Superior temporal gyrus (tissue), 1 donor: ENCODE results near the gene SP2.

Experiments used
- DNase-seq: peaks from one replicate; pipeline ENCODE4 v3.0.0-alpha.2; 2016; ENCODE audit errors: extremely low spot score

Gene SP2

DNA sequence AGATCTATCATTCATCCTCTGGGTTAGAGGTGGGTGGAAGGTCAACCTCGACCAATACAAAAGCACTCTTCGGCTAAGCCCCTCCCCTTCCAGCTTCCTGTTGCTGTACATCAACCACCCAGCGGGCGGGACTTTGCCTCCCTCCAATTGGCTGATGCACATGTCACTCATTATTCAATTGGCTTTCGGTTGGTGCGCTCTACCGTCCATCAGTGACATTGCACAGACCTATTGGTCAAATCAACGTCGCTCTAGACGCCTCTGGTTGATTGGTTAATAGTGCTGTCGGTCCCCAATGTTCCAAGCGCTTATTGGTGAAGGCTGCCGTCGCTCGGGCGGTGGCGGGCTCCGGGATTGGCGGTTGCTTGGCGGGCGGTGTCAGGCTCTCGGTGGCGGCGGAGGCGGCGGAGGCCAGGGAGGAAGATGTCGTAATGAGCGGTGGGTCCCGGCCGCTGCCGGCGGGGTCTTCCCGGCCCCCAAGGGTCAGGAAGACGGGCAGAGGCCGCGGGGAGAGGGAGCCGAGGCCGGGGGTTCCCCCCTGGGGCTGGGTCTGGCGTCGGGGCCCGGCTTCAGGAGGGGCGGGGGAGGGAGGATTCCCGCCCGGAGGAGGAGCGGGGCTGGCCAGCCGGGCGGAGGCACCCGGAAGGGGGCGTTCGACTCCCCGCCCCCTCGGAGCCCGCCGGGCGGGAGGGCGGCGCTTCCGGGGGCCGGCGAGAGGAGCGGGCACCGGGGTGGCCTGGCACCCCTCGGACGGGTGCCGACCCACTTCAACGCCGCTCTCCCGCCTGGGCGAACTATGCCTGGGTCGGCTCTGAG lies at the start of gene SP2:
Gene SP2 (plus strand): TSS at position 381 of the 816 bp plus-strand sequence. CDS start 51 bp downstream, at position 432.
- peak; percentile 100 for DNase-seq

- DNase-seq, result no peak
These were observed 49.2 kb upstream of the SP2 start for GRCh38 chr17:47846716-47847340.

GRCh38 chr17:47847341-47848197 lies 48.5 kb upstream of the SP2 start:
- no peak for DNase-seq

- DNase-seq, result no peak
These were observed 47.9 kb upstream of the SP2 start for GRCh38 chr17:47848198-47848513.

DNA sequence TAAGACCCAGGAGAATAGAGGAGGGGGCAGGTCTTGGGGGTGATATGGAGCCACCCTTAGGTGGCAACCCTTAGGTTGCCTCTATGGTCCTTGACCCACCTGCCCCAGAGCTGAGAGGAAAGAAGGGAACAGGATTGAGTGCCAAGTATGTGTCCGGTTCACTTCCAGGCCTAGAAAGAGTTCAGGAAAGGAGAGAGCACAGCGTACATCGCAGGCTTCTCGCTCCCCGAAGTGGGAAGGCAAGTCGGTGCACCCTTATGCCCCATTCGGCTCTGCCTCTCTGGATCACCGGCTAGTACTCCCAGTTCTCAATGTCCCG lies 45.7 kb upstream of the SP2 start:
- DNase-seq, result no peak

DNA sequence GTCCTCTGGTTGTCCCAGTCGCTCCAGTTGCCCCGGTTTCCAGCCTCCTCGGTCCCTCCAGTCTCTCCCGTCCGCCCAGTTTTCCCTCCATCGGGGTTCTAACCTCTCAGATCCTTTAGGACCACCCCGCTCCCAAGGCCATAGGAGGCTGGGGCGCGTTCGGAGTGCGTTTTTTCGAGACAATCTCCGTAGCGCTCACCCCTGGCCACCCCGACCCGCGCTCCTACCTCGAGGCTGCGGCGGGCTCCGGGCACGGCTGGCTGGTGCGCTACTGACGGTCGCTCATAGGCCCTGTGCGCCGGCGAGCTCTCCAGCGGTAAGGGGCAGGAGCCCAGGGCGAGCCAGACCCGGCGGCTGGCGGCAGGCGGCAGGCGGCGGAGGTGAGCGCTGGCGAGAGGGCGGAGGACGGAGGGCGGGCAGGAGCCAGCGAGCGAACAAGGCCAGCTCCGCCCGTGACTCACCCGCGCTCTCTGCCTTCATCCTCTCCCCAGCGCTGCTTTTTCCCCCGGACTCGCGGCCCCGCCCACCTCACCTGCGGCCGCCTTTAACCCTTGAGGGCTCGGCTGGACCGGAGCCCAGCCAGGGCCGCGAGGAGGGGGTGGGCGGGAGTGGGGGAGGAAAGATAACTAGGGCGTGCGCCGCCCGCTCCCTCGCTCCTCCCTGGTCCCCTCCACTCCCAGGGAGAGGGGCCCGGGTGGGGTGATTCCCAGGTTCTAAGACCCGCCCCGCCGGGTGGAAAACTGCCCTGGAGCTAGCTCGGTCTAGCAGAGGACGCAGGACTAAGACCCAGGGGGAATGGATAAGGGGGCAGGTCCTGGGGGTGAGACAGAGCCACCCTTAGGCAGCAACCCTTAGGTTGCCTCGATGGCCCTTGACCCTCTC lies 45.1 kb upstream of the SP2 start, which contains the start of gene SP6:
Gene SP6 (minus strand): TSS at position 472 of the 882 bp plus-strand sequence. CDS start 2,734 bp downstream, outside the sequence.
- DNase-seq, result no peak

DNA sequence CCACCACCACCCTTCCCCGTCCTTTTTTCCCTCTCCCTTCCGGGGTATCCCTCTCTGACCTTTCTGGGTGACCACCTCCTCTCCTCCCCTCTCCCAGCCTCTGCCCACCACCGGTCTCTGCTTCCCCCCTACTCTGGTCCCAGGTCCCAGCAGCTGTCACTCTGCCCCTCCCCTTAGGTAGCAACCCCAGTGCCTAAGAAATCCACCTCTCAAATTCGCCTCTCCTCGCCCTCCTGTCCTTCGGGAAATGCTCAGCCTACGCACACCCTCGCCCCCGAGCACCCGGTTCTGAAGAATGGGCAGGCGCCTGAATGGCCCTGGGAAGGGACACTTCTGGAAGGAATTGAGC lies 44.3 kb upstream of the SP2 start:
- DNase-seq, result no peak

DNA sequence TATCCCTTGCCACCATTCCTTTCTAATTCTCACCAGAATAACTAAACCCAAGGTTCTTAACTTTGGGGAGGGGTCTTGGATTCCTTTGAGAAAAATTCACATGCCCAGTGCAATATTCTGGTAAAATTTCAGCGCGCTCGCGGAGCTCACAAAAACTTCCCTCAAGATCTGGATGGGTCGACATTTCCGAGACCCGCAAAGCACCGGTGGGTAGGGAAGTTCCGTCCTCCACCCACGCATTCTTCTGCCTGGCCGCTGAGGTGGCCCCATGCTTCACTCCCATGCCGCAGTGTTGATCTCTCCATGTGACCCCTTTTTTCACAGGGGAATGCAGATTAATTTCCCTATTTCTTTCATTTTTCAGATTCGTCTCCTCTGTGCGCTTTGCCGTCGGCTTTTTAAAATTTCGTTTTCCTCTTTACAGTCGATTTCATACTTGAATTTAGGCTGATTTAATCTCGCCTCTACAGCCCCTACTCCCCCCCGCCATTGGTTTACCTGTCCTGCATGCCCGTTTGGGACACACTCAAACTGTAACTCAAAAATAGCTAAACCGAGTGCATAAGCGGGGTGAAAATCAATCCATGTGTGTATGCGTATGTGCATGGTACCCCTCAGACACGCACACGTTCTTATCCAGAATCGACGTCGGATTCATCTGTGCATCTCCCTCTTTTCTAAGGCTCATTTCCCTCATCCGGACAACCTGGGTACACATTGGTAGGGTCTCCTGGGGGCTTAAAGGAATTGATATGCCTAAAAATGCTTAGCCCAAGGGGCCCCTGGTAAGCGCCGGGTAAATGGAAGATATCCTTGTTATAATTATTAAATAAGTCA lies 43.7 kb upstream of the SP2 start:
- no peak for DNase-seq

GRCh38 chr17:47853616-47854015 lies 42.4 kb upstream of the SP2 start:
- DNase-seq, result no peak

DNA sequence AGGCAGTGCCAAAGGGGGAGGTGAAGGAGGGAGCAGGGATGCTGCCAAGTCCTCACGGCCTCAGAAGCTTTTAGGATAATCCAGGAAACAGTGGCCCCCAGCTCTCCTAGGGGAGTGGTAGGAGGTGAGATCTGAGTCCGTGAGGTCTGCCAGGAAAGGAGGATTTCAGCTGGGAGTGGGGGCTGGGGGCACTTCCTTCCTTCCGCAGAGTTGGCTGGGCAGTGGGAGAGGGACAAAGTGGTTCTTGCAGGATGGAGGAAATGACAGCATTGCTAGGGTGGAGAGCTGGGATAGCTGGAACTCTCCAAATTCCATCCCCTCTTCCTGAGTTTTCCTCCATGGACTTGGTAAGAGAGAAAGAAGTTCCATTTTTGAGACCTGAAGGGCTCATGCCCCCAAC lies 40.3 kb upstream of the SP2 start:
- no peak for DNase-seq

- DNase-seq, result no peak
These were observed 39.2 kb upstream of the SP2 start for GRCh38 chr17:47856830-47857229.

- no peak for DNase-seq
These were observed 38.2 kb upstream of the SP2 start for GRCh38 chr17:47857551-47858455.

DNA sequence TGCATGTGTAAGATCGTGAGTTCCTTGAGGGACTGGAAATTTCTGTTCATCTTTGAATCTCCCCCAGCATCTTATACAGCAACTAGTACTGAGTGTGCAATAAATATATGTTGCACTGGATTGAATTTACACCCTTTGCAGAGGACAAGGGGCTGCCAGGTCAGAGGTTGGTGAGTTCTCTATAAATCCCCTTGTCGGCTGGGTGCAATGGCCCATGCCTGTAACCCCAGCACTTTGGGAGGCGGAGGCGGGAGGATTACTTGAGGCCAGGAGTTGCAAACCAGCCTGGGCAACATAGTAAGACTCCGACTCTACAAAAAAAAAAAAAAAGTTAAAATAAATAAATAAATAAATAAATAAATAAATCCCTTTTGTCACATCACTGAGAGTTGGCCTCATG lies 35.6 kb upstream of the SP2 start:
- DNase-seq, result no peak

DNA sequence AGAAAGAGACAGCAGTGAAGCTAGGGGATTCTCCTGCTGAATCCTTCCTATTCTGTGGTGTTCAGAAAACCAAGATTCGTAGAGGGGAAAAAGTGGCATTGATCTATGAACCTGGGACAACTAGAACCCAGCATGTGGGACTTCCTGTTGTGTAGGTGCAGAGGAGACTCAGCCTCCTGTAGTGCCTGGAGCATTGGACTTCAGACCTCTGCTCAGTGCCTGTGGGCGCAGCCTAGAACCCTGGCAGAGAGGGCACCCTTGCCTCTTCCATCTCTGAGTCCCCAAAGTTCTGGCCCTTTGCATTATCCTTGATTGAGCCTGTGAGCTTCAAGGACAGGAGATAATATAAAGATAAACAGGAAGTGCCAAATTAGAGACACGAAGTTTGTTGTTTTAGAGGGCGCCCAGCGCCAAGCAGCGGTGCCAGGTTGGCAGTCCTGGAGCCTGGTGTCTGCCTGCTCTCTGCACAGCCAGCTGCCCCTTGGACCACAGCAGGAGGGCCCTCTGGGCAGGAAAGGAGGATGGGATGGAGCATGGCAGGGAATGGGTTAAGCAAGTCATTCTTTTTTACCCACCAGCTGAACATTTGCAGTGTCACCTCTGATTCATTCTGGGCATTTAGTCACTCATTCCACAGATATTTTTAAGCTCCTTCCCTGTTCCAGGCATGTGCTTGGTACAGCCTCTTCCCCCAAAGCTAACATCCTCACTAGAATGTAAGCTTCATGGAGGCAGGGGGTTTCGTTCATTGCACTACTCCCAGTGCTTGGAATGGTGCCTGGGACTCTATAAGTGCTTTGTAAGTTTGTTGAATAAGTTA lies 33.2 kb upstream of the SP2 start:
- DNase-seq, result no peak

GRCh38 chr17:47864791-47865216 lies 31.2 kb upstream of the SP2 start:
- DNase-seq, result no peak

GRCh38 chr17:47866941-47867340 lies 29.1 kb upstream of the SP2 start:
- DNase-seq, result no peak

GRCh38 chr17:47867813-47868533 lies 28.1 kb upstream of the SP2 start:
- DNase-seq, result no peak

DNA sequence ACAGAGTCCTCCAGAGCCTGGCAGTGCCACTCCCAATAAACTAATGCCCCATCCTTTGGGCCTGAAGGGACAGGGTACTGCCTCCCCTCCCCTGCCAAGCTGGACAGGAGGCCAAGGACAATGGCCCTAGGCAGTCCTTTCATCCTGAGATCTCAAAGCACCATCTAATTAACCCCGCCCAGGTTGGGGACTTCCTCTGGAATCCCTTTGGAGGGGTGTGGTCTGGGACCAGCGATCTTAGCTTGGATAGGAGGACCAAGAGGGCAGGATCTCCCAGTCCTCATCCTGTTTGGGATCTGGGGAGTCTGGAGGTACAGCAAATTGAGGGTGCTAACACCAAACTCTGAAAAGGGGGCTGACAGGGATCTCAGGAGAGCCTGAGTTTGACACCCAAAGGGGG lies 26.9 kb upstream of the SP2 start:
- no peak for DNase-seq
